ENCODE measurements around the gene TIMP4. TPM values are rescaled to one million over a fixed set of nuclear protein-coding genes. Genes with fewer than 3 reads are reported as not detected.

Gene TIMP4
- polyA plus RNA-seq, 4 donors: 0.42 to 1.4 (median 1.1) TPM

GRCh38 chr3:12107071-12107713 lies 51.5 kb downstream of the TIMP4 start:
- DNase-seq (ENCODE audit: low read depth in 4 of 4, low spot score in 2 of 4): no peak

Other genes starting within 250 kb of the TIMP4 start
- gene SYN2, start 154.5 kb downstream of the TIMP4 start, polyA plus RNA-seq (ENCODE audit: insufficient read length in 4 of 4): 1 to 10 TPM in 2 of 4 donors, under 1 TPM in 2; 0.76 to 1.6 (median 1.1) TPM
- 10 to 100 TPM; 22.6 to 29.5 (median 27.5) TPM for gene PPARG, start 130.2 kb upstream of the TIMP4 start, polyA plus RNA-seq (ENCODE audit: insufficient read length in 4 of 4)

Measured in left renal cortex interstitium (tissue), 4 donors.